ENCODE measurements around the gene LONRF2. TPM values are rescaled to one million over a fixed set of nuclear protein-coding genes. Genes with fewer than 3 reads are reported as not detected.

The LONRF2 gene
- total RNA-seq, 4 donors from 2014 or later, result 7.0 to 32.0 (median 17.1) TPM

GRCh38 chr2:100223502-100223901 lies 98.8 kb downstream of the LONRF2 start:
- H3K27me3 ChIP-seq, result no peaks in the 10 kb centered on the region
- no peaks in the 10 kb centered on the region for H3K9me3 ChIP-seq
- 94 to 95% methylated on average over 6 of the region's 6 CpGs for WGBS, 2 donors

More at GRCh38 chr2:100223502-100223901, 98.8 kb downstream of the LONRF2 start:
- intact Hi-C loops (cut with DNase I), result no loop called here
- Histone ChIP-seq H3K4me3 (replicated peaks in 1 of 3) (no peak overlapping the region), H3K36me3 (no peaks in the 10 kb centered on the region), H3K4me1 (no peaks in the 10 kb centered on the region), H3K27ac (no peak overlapping the region)
- TF ChIP-seq, protein P1, sequence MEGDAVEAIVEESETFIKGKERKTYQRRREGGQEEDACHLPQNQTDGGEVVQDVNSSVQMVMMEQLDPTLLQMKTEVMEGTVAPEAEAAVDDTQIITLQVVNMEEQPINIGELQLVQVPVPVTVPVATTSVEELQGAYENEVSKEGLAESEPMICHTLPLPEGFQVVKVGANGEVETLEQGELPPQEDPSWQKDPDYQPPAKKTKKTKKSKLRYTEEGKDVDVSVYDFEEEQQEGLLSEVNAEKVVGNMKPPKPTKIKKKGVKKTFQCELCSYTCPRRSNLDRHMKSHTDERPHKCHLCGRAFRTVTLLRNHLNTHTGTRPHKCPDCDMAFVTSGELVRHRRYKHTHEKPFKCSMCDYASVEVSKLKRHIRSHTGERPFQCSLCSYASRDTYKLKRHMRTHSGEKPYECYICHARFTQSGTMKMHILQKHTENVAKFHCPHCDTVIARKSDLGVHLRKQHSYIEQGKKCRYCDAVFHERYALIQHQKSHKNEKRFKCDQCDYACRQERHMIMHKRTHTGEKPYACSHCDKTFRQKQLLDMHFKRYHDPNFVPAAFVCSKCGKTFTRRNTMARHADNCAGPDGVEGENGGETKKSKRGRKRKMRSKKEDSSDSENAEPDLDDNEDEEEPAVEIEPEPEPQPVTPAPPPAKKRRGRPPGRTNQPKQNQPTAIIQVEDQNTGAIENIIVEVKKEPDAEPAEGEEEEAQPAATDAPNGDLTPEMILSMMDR (IDR thresholded peaks at IDR 0.05), result no peak
- TF ChIP-seq POLR2A (IDR thresholded peaks at IDR 0.05), result no peak
- no peak for DNase-seq

Small RNA genes lying within 50 kb of the gene (small RNA-seq; reads per million reads assigned to genes)
- not detected for gene AC012493.2

Other genes starting within 250 kb of the LONRF2 start
- 1 to 10 TPM in 2 of 4 donors, under 1 TPM in 2; 0.54 to 2.6 (median 1.1) TPM for gene AFF3, start 179.9 kb downstream of the LONRF2 start, total RNA-seq
- 10 to 100 TPM; 12.9 to 18.3 (median 14.5) TPM for gene CHST10, start 95.2 kb upstream of the LONRF2 start, total RNA-seq
- not detected for gene NMS, start 148.0 kb upstream of the LONRF2 start, total RNA-seq
- gene PDCL3, start 240.5 kb upstream of the LONRF2 start, total RNA-seq, result 10 to 100 TPM in 2 of 4 donors, 1 to 10 TPM in 2; 6.6 to 13.3 (median 10.7) TPM

Data from thyroid gland (tissue), 4 donors.